Astrocyte of the spinal cord (primary cell): ENCODE measurements around the gene LEFTY1.
A peak's percentile ranks its signal among the peaks of the same experiment; 100 is the strongest.

Source experiments
- DNase-seq: peaks from one replicate; pipeline ENCODE4 v3.0.0; 2011; ENCODE audit warnings: low read depth, low spot score
- H3K4me3 ChIP-seq: 2 replicates; pipeline ENCODE4 v1.5.1; 2011; ENCODE audit warnings: low read depth, mild to moderate bottlenecking, low read length, moderate library complexity
- CTCF ChIP-seq: IDR thresholded peaks from 2 replicates; pipeline ENCODE4 v1.5.1; 2012; ENCODE audit warnings: low read depth, mild to moderate bottlenecking, low read length, inconsistent platforms
- in situ Hi-C: cut with HindIII; loops from 2 replicates; pipeline ENCODE4 v1.10.0; 2017; ENCODE audit warnings: low sequenced_read_pairs

The LEFTY1 gene

GRCh38 chr1:225879521-225880221 lies 9.3 kb downstream of the LEFTY1 start:
- H3K4me3 ChIP-seq, result no peak overlapping the region
- in situ Hi-C loops, result no loop called here
- TF ChIP-seq CTCF, result no peak
- DNase-seq, result no peak

GRCh38 chr1:225878282-225878681 lies 10.7 kb downstream of the LEFTY1 start:
- no peak overlapping the region for H3K4me3 ChIP-seq
- no peak for DNase-seq
- in situ Hi-C loops, result no loop called here
- no peak for TF ChIP-seq CTCF

DNA sequence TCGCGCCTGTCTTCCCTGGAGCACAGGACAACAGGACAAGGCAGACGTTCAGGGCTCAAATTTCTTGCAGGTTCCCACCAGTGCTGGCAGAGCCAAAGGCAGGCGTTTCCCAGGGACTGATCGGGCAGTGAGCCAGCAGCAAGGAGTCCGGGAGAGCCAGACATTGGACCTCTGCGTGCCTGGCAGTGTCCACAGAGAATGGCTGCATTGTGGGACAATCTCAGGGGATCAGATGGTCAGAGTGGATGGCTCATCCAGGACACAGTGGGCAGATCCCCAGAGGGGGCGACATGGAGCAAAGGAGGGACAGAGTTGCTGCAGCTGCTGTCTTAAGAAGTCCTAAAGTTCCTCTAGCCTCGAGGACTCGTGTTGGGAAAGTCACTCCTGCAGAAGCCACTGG lies 11.4 kb downstream of the LEFTY1 start:
- DNase-seq, result peak; percentile 42
- TF ChIP-seq CTCF, result peak; percentile 79
- H3K4me3 ChIP-seq, result no peak overlapping the region
- in situ Hi-C loops, result no loop called here

DNA sequence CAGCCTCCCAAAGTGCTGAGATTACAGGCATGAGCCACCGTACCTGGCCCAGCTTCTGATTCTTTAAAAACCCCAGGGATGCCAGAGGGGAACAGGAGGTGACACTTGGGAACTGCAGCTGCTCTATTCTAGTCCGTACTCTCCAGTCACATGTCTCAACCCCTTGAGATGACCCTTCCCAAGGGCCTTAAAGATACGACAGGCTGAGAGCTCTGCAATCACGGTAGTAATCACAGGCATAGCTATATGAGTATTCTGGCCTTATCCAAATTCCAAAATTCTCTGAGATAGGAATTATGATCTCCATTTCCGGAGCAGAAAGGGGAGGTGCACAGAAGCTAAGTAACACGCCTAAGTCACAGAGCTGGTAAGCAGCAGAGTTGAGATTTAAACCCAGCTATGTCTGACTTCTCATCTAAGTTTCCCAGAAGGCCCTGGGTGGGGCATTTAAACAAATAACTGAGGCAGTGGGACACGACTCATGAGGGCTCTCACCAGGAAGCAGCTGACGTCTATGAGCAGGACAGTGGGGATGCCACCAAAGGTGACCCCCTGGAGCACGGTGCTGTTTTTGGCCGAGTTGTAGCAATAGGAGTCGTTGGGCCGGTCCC lies 11.9 kb downstream of the LEFTY1 start:
- in situ Hi-C loops, result no loop called here
- TF ChIP-seq CTCF, result no peak
- no peak overlapping the region for H3K4me3 ChIP-seq
- no peak for DNase-seq

GRCh38 chr1:225875044-225875815 lies 13.7 kb downstream of the LEFTY1 start:
- no peak overlapping the region for H3K4me3 ChIP-seq
- in situ Hi-C loops, result no loop called here
- no peak for TF ChIP-seq CTCF
- no peak for DNase-seq

DNA sequence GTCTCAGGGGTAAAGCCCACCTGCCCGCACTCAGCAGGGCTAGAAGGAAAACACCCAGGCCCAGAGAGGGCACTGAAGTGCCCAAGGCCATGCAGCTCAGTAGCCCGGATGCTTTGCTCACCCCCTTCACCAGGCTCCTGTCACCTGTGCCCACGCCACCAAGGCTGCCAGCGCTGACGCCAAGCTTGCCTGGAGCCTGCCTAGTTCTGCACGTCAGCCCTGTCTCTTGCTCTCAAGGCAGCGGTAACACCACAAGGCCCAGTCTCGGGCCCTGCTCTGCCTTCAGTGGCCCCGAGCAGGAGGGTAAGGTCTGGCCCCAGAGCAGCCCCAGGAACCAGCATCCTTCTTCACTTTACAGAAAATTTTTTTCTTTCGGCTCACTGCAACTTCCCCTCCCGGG lies 14.5 kb downstream of the LEFTY1 start:
- H3K4me3 ChIP-seq, result no peak overlapping the region
- no peak for TF ChIP-seq CTCF
- in situ Hi-C loops, result no loop called here
- no peak for DNase-seq
